Measurements from ENCODE around the gene RDX. TPM values are rescaled to one million over a fixed set of nuclear protein-coding genes. Genes with fewer than 3 reads are reported as not detected.

The RDX gene
- total RNA-seq, 1 experiment from 2014 or later: 86.6 TPM

DNA sequence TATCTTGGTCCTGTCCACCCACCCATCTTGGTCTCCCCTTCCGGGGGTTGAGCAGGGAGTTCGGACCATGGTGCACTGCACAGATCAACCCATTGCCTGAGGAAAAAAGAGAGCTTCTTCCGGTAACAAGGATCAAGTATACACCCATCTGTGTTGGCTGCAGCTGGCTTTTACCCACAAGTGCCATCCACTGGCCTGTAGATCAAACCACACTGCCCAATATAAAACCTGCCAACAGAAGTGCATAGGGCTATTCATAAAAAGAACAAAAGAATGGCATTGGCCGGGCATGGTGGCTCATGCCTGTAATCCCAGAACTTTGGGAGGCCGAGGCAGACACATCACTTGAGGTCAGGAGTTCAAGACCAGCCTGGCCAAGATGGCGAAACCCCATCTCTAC is 108.7 kb downstream of the RDX start:
- Histone ChIP-seq H3K79me1 (ENCODE audit: insufficient read depth, low read depth, low read length, poor library complexity, severe bottlenecking) (no peaks in the 10 kb centered on the region), H3K18ac (ENCODE audit: insufficient read length, low read depth, low read length) (no peak overlapping the region), H2BK20ac (ENCODE audit: low read depth, low read length, poor library complexity, severe bottlenecking) (no peak overlapping the region), H3K56ac (ENCODE audit: insufficient read length, low read depth, low read length) (no peak overlapping the region), H3K14ac (ENCODE audit: insufficient read depth, low read length) (no peak overlapping the region), H2BK120ac (ENCODE audit: low read depth, low read length, poor library complexity, severe bottlenecking) (no peak overlapping the region), H3T11ph (ENCODE audit: low read length) (no peak overlapping the region), H2BK12ac (ENCODE audit: insufficient read length, low read depth, low read length) (no peak overlapping the region), H2BK15ac (ENCODE audit: low read depth, low read length) (no peak overlapping the region), H3K27me3 (ENCODE audit: insufficient read depth, low read length) (no peaks in the 10 kb centered on the region), H4K91ac (ENCODE audit: insufficient read length, low read depth, low read length) (no peak overlapping the region), H2AK5ac (ENCODE audit: insufficient read length, low read length) (no peak overlapping the region), H4K20me1 (ENCODE audit: control insufficient read depth, insufficient read depth, insufficient read length) (no peaks in the 10 kb centered on the region), H4K8ac (replicated peaks; ENCODE audit: insufficient read length, low read depth, low read length) (no peak overlapping the region), H3K4ac (ENCODE audit: low read depth, low read length) (no peak overlapping the region), H2AFZ (ENCODE audit: low read length) (no peak overlapping the region), H3K9me3 (ENCODE audit: control insufficient read depth, low read depth, low read length) (no peaks in the 10 kb centered on the region), H3K23ac (ENCODE audit: insufficient read length, low read depth, low read length) (no peak overlapping the region), H3K4me2 (ENCODE audit: insufficient read depth, insufficient read length, low read length) (no peak overlapping the region), H3K9ac (ENCODE audit: extremely low read depth, insufficient read length, low read length) (no peak overlapping the region), H3K27ac (ENCODE audit: insufficient read length, low read depth, low read length) (no peak overlapping the region), H4K5ac (ENCODE audit: insufficient read length, low read depth, low read length) (no peak overlapping the region), H3K79me2 (ENCODE audit: insufficient read depth, low read length) (no peaks in the 10 kb centered on the region), H3K4me1 (ENCODE audit: insufficient read depth, low read length) (peaks cover 15% of the 10 kb centered on the region; the same call in 1 of the 2 replicates), H2BK5ac (ENCODE audit: insufficient read length, low read length) (no peak overlapping the region), H3K23me2 (ENCODE audit: insufficient read length, low read depth, low read length, poor library complexity, severe bottlenecking) (no peaks in the 10 kb centered on the region)
- no CpG with 5 or more reads among the region's 6 CpGs for WGBS (ENCODE audit: extremely low coverage, insufficient read length, low lambda C conversion rate)
- no peak overlapping the region for H3K27ac Mint-ChIP-seq
- H3K9me3 Mint-ChIP-seq: peaks cover 0 to under 1% of the 10 kb centered on the region in 2 experiments; a peak in 1 of 5 replicates
- H3K36me3 Mint-ChIP-seq (ENCODE audit: insufficient read depth in 1 of 3, low read depth in 3 of 3): no peaks in the 10 kb centered on the region
- peaks cover 25 to 30% of the 10 kb centered on the region in 2 experiments for H3K4me1 Mint-ChIP-seq
- TF ChIP-seq, protein P1, sequence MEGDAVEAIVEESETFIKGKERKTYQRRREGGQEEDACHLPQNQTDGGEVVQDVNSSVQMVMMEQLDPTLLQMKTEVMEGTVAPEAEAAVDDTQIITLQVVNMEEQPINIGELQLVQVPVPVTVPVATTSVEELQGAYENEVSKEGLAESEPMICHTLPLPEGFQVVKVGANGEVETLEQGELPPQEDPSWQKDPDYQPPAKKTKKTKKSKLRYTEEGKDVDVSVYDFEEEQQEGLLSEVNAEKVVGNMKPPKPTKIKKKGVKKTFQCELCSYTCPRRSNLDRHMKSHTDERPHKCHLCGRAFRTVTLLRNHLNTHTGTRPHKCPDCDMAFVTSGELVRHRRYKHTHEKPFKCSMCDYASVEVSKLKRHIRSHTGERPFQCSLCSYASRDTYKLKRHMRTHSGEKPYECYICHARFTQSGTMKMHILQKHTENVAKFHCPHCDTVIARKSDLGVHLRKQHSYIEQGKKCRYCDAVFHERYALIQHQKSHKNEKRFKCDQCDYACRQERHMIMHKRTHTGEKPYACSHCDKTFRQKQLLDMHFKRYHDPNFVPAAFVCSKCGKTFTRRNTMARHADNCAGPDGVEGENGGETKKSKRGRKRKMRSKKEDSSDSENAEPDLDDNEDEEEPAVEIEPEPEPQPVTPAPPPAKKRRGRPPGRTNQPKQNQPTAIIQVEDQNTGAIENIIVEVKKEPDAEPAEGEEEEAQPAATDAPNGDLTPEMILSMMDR (conservative IDR thresholded peaks at IDR 0.05): no peak
- no peaks in the 10 kb centered on the region; the same call in 1 of the 2 replicates for H3K27me3 Mint-ChIP-seq (ENCODE audit: low read depth)
- DNase-seq: no peak
- no peak overlapping the region for H3K4me3 Mint-ChIP-seq

Data from H9 (cell line).